VCaP (cell line): ENCODE measurements around the gene SLCO4C1.
"Not testable (repeated sequence)": the region's sequence is repeated elsewhere in the genome, so short reads cannot be mapped to it uniquely, and the experiment has no call there.

Experiments used
- H3K27ac ChIP-seq: fragments of 450-650 bp; 2 replicates; pipeline ENCODE4 v1.5.1; 2017
- TF ChIP-seq, protein P1 (sequence below): fragments of 450-650 bp; conservative IDR thresholded peaks from 2 replicates; pipeline ENCODE4 v1.5.1; 2017; ENCODE audit warnings: mild to moderate bottlenecking, moderate library complexity

Gene SLCO4C1, protein sequence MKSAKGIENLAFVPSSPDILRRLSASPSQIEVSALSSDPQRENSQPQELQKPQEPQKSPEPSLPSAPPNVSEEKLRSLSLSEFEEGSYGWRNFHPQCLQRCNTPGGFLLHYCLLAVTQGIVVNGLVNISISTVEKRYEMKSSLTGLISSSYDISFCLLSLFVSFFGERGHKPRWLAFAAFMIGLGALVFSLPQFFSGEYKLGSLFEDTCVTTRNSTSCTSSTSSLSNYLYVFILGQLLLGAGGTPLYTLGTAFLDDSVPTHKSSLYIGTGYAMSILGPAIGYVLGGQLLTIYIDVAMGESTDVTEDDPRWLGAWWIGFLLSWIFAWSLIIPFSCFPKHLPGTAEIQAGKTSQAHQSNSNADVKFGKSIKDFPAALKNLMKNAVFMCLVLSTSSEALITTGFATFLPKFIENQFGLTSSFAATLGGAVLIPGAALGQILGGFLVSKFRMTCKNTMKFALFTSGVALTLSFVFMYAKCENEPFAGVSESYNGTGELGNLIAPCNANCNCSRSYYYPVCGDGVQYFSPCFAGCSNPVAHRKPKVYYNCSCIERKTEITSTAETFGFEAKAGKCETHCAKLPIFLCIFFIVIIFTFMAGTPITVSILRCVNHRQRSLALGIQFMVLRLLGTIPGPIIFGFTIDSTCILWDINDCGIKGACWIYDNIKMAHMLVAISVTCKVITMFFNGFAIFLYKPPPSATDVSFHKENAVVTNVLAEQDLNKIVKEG

DNA sequence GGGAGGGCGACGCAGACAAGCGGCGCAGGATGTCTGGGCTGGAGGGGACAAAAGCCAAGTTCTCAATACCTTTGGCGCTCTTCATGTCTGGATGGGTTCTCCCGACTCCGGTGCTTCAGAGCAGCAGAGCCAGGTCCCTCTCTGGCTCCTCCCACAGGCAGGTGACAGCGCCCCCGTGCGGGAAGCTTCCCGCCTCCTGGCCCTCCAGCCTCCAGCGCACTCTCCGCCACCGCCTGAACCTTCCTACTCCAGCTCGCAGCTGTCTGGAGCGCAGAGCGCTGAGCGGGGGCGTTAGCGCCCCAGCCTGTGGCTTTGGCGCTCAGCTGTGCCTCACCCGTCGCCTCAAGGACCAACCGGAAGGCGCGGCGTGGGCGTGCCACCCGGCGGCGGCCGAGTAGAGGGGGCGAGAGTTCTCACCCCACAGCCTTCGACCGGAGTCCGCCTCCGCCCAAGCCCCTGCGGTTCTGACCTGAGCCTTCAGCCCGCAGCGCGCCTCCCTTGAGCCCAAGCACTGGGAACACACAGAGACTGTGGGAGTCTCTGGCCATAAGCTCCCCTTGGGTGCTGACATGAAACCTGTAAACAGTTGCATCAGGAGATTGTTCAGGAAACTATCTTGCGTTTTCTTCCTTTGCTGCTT lies at the start of gene SLCO4C1:
Gene SLCO4C1, minus strand, starts transcription at position 107 of the 640 bp plus-strand sequence. Its CDS starts 22 bp downstream, at position 85.
- H3K27ac ChIP-seq = no peak within 1 kb of the TSS
- TF ChIP-seq, protein P1, sequence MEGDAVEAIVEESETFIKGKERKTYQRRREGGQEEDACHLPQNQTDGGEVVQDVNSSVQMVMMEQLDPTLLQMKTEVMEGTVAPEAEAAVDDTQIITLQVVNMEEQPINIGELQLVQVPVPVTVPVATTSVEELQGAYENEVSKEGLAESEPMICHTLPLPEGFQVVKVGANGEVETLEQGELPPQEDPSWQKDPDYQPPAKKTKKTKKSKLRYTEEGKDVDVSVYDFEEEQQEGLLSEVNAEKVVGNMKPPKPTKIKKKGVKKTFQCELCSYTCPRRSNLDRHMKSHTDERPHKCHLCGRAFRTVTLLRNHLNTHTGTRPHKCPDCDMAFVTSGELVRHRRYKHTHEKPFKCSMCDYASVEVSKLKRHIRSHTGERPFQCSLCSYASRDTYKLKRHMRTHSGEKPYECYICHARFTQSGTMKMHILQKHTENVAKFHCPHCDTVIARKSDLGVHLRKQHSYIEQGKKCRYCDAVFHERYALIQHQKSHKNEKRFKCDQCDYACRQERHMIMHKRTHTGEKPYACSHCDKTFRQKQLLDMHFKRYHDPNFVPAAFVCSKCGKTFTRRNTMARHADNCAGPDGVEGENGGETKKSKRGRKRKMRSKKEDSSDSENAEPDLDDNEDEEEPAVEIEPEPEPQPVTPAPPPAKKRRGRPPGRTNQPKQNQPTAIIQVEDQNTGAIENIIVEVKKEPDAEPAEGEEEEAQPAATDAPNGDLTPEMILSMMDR = no peak

DNA sequence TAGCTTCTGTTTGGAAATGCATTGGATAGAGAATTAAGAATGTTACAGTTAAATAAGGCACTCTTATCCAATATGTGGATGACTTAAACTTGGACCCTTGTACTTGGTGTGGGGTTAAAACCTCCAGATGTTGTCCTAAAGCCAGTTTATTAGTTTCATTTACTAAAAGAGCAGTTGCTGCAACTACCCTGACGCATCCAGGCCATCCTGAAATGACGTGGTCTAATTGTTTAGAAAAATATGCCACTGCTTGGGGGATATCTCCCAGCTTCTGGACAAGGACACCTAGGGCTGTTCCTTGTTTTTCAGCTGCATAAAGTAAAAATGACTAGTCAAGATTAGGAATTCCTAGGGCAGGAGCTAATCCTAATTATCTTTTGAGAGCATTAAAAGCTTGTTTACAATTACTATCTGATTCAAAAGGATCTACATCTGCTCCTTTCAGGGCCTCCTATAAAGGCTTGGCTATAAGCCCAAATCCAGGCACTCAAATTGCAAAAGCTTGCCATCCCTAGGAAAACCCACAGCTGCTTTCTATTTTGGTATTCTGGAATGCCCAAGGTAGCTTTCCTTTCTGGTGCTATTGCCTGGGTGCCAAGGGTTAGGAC lies 45.7 kb upstream of the SLCO4C1 start:
- TF ChIP-seq, protein P1 = no peak
- H3K27ac ChIP-seq = no peak overlapping the region

- TF ChIP-seq, protein P1 = no peak
- no peak overlapping the region for H3K27ac ChIP-seq
Observed at GRCh38 chr5:102324714-102325113, 28.6 kb upstream of the SLCO4C1 start.

- H3K27ac ChIP-seq = not testable (repeated sequence)
Observed at GRCh38 chr5:102318801-102319200, 22.7 kb upstream of the SLCO4C1 start.

- TF ChIP-seq, protein P1 = no peak
- no peak overlapping the region; the same call in 1 of the 2 replicates for H3K27ac ChIP-seq
Observed at GRCh38 chr5:102314328-102314727, 18.2 kb upstream of the SLCO4C1 start.

DNA sequence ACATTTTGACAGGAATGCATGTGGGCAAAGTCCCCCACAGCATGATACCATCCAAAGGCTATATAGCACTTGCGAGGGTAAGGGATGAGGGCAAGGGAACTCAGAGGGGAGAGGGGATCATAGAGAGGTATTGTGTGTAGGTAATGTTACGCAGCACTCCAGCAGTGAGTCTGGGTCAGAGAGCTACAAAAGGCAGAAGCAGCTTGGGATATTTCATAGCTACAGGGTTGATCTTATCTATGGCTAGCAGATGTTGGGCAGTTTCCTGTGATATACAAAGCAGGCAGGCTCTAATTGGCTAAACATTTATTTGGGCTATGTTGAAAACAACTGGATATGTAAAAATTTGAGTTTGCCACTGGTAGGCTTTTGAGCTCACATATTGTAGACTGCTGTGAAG lies 17.8 kb upstream of the SLCO4C1 start:
- H3K27ac ChIP-seq = no peak overlapping the region; the same call in 1 of the 2 replicates
- TF ChIP-seq, protein P1 = no peak

GRCh38 chr5:102312586-102313370 lies 16.7 kb upstream of the SLCO4C1 start:
- H3K27ac ChIP-seq = no peak overlapping the region
- TF ChIP-seq, protein P1 = no peak
